ENCODE results near the gene MTFMT. TPM values are rescaled to one million over a fixed set of nuclear protein-coding genes. Genes with fewer than 3 reads are reported as not detected.

The MTFMT gene
- 17.2 and 26.0 TPM in 2 replicates for total RNA-seq

GRCh38 chr15:65028921-65029735 is at the start of gene MTFMT:
TSS of gene MTFMT (minus strand) at chr15:65029639. CDS start at chr15:65029613, 26 bp downstream.

GRCh38 chr15:65076486-65077290 is 47.2 kb upstream of the MTFMT start, which contains the start of gene KBTBD13:
TSS of gene KBTBD13 (plus strand) at chr15:65076746. CDS start at chr15:65076816, 70 bp downstream.

GRCh38 chr15:65067645-65068402 is 38.4 kb upstream of the MTFMT start, which contains the start of gene RASL12:
TSS of gene RASL12 (minus strand) at chr15:65067991. CDS start at chr15:65067835, 156 bp downstream.

GRCh38 chr15:65044724-65045481 is 15.5 kb upstream of the MTFMT start, which contains the start of gene SLC51B:
TSS of gene SLC51B (plus strand) at chr15:65045387. CDS start at chr15:65050005, 4,618 bp downstream.

GRCh38 chr15:64989416-64990167 is 39.8 kb downstream of the MTFMT start, which contains the start of gene SPG21:
TSS of gene SPG21 (minus strand) at chr15:64989914. CDS start at chr15:64983569, 6,345 bp downstream.

Other genes starting within 250 kb of the MTFMT start
- gene PIF1, start 204.0 kb downstream of the MTFMT start, total RNA-seq: 4.5 and 5.0 TPM in 2 replicates
- 46.1 and 56.9 TPM in 2 replicates for gene PLEKHO2, start 187.7 kb downstream of the MTFMT start, total RNA-seq
- gene ANKDD1A, start 117.7 kb downstream of the MTFMT start, total RNA-seq: 2.0 and 11.7 TPM in 2 replicates
- 86.4 and 95.7 TPM in 2 replicates for gene SPG21, start 39.7 kb downstream of the MTFMT start, total RNA-seq
- gene SLC51B, start 15.7 kb upstream of the MTFMT start, total RNA-seq: not detected in 2 replicates
- 2.2 and 4.7 TPM in 2 replicates for gene RASL12, start 38.4 kb upstream of the MTFMT start, total RNA-seq
- gene KBTBD13, start 47.1 kb upstream of the MTFMT start, total RNA-seq: not detected in 2 replicates
- gene UBAP1L, start 85.6 kb upstream of the MTFMT start, total RNA-seq: 0.34 and 0.35 TPM in 2 replicates
- 20.2 and 20.8 TPM in 2 replicates for gene PDCD7, start 104.2 kb upstream of the MTFMT start, total RNA-seq
- 20.2 and 31.9 TPM in 2 replicates for gene CLPX, start 155.7 kb upstream of the MTFMT start, total RNA-seq
- gene CILP, start 181.8 kb upstream of the MTFMT start, total RNA-seq: 0.93 and 2.8 TPM in 2 replicates

All from pericardium fibroblast (primary cell).